ENCODE measurements around the gene LRRFIP1.

DNA sequence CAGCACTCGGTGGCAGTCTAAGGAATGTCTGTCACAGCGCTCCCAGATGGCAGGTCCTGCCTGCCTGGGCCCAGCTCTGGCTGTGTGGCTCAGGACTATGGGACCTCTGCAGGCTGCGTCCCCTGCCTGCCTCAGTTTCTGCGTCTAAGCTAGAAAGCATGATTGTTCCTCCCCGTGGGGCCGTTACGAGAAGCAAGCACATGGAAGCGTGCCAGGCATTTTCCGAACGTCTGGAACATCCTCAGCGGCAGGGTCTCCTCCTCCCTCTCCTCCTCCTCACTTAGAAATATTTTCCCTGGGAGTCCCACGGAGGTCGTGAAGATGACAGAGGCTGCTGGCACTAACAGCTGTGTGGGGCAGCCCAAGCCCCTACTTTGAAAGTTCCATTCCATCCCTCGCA is 43.3 kb downstream of the LRRFIP1 start:
- no peak for TF ChIP-seq TCF12 (IDR thresholded peaks at IDR 0.05; ENCODE audit: low read depth)
- no peak for TF ChIP-seq EP300 (IDR thresholded peaks at IDR 0.05; ENCODE audit: borderline replicate concordance)
- TF ChIP-seq, protein P1, sequence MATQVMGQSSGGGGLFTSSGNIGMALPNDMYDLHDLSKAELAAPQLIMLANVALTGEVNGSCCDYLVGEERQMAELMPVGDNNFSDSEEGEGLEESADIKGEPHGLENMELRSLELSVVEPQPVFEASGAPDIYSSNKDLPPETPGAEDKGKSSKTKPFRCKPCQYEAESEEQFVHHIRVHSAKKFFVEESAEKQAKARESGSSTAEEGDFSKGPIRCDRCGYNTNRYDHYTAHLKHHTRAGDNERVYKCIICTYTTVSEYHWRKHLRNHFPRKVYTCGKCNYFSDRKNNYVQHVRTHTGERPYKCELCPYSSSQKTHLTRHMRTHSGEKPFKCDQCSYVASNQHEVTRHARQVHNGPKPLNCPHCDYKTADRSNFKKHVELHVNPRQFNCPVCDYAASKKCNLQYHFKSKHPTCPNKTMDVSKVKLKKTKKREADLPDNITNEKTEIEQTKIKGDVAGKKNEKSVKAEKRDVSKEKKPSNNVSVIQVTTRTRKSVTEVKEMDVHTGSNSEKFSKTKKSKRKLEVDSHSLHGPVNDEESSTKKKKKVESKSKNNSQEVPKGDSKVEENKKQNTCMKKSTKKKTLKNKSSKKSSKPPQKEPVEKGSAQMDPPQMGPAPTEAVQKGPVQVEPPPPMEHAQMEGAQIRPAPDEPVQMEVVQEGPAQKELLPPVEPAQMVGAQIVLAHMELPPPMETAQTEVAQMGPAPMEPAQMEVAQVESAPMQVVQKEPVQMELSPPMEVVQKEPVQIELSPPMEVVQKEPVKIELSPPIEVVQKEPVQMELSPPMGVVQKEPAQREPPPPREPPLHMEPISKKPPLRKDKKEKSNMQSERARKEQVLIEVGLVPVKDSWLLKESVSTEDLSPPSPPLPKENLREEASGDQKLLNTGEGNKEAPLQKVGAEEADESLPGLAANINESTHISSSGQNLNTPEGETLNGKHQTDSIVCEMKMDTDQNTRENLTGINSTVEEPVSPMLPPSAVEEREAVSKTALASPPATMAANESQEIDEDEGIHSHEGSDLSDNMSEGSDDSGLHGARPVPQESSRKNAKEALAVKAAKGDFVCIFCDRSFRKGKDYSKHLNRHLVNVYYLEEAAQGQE (IDR thresholded peaks at IDR 0.05; ENCODE audit: low read depth), result no peak
